ENCODE measurements around the gene CCDC124. TPM values are rescaled to one million over a fixed set of nuclear protein-coding genes. Genes with fewer than 3 reads are reported as not detected.

CCDC124 gene
- total RNA-seq, 2 donors from 2014 or later, result 45.2 to 122 TPM

- H3K27ac ChIP-seq, result no peak overlapping the region
- peaks cover 18% of the 10 kb centered on the region for H3K27me3 ChIP-seq
- no peak for DNase-seq
- no peak for TF ChIP-seq CTCF (IDR thresholded peaks at IDR 0.05)
- H3K4me3 ChIP-seq, result no peak overlapping the region
- no peaks in the 10 kb centered on the region for H3K4me1 ChIP-seq
- no peaks in the 10 kb centered on the region for H3K36me3 ChIP-seq
- intact Hi-C loops (cut with DNase I), result no loop called here
- H3K9me3 ChIP-seq, result no peaks in the 10 kb centered on the region
- H3K9ac ChIP-seq (ENCODE audit: low read depth in 2 of 2, low read length in 2 of 2), result no peak overlapping the region
These were observed 31.3 kb downstream of the CCDC124 start for GRCh38 chr19:17963936-17964691.

GRCh38 chr19:17965370-17966128 is 32.7 kb downstream of the CCDC124 start:
- Histone ChIP-seq H3K27me3 (peaks cover 18% of the 10 kb centered on the region), H3K4me1 (no peaks in the 10 kb centered on the region), H3K4me3 (no peak overlapping the region), H3K36me3 (no peaks in the 10 kb centered on the region), H3K27ac (no peak overlapping the region), H3K9me3 (no peaks in the 10 kb centered on the region), H3K9ac (ENCODE audit: low read depth in 2 of 2, low read length in 2 of 2) (no peak overlapping the region)
- no peak for DNase-seq
- intact Hi-C loops (cut with DNase I), result no loop called here
- TF ChIP-seq CTCF (IDR thresholded peaks at IDR 0.05), result no peak

GRCh38 chr19:17966129-17966483 is 33.3 kb downstream of the CCDC124 start:
- Histone ChIP-seq H3K9ac (ENCODE audit: low read depth in 2 of 2, low read length in 2 of 2) (no peak overlapping the region), H3K36me3 (no peaks in the 10 kb centered on the region), H3K27ac (no peak overlapping the region), H3K4me3 (no peak overlapping the region), H3K4me1 (no peaks in the 10 kb centered on the region), H3K27me3 (peaks cover 18% of the 10 kb centered on the region), H3K9me3 (no peaks in the 10 kb centered on the region)
- intact Hi-C loops (cut with DNase I), result no loop called here
- TF ChIP-seq CTCF (IDR thresholded peaks at IDR 0.05), result no peak
- DNase-seq, result no peak

DNA sequence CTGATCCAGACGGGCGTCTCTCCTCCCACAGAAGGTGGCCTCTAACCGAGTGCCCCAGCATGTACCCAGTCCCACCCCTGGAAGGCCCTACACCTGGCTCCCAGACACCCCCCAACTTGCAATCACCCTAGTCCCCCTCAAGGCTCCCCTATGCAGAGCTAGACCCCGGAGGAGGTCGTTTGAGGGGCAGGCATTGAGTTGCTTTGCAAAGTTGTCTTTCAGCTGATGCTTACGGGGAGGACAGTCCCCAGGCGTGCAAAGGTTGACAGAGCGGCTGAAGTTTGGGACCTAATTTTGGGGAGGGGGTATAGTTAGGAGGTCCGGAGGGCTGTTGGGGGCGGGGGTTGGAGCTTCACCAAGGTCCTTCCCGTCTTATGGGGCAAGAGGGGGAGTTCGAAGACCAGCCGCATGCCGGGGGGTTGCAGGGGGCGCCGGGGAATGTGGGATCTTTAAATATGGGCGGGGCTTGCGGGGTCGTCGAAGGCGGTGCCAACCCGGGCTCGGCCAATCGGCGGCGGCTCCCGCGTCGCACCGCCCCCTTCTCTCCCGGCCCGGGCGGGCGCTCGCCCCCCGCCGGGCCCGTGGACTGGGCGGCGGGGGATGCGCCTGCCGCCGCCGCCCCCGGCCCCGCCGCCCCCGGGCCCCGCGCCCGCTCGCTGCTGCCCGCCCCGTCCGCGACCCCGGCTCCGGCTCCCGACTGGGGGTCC is 33.9 kb downstream of the CCDC124 start, which contains the start of gene KCNN1:
TSS of gene KCNN1 (plus strand) at position 558 of the 707 bp plus-strand sequence. CDS start 6,782 bp downstream, outside the sequence.
- Histone ChIP-seq H3K4me1 (no peaks in the 10 kb centered on the region), H3K27ac (no peak within 1 kb of the TSS), H3K27me3 (peaks cover 18% of the 10 kb centered on the region), H3K4me3 (no peak within 1 kb of the TSS), H3K9me3 (no peaks in the 10 kb centered on the region), H3K36me3 (no peaks in the 10 kb centered on the region), H3K9ac (ENCODE audit: low read depth in 2 of 2, low read length in 2 of 2) (no peak within 1 kb of the TSS)
- no peak for DNase-seq
- intact Hi-C loops (cut with DNase I), result no loop called here
- no peak for TF ChIP-seq CTCF (IDR thresholded peaks at IDR 0.05)

- Histone ChIP-seq H3K36me3 (no peaks in the 10 kb centered on the region), H3K4me3 (no peak overlapping the region), H3K4me1 (no peaks in the 10 kb centered on the region), H3K9ac (ENCODE audit: low read depth in 2 of 2, low read length in 2 of 2) (no peak overlapping the region), H3K27ac (no peak overlapping the region), H3K27me3 (peaks cover 18% of the 10 kb centered on the region), H3K9me3 (no peaks in the 10 kb centered on the region)
- TF ChIP-seq CTCF (IDR thresholded peaks at IDR 0.05), result no peak
- no peak for DNase-seq
- intact Hi-C loops (cut with DNase I), result no loop called here
These were observed 34.6 kb downstream of the CCDC124 start for GRCh38 chr19:17967257-17968051.
